NCI-H748 (cell line): ENCODE measurements around the gene WDSUB1.

Experiments used
- DNase-seq: peaks from one replicate; lab custom pipeline; 2025; ENCODE audit not compliant: unreplicated experiment; lab: John Stamatoyannopoulos, UW

Gene WDSUB1, protein sequence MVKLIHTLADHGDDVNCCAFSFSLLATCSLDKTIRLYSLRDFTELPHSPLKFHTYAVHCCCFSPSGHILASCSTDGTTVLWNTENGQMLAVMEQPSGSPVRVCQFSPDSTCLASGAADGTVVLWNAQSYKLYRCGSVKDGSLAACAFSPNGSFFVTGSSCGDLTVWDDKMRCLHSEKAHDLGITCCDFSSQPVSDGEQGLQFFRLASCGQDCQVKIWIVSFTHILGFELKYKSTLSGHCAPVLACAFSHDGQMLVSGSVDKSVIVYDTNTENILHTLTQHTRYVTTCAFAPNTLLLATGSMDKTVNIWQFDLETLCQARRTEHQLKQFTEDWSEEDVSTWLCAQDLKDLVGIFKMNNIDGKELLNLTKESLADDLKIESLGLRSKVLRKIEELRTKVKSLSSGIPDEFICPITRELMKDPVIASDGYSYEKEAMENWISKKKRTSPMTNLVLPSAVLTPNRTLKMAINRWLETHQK

DNA sequence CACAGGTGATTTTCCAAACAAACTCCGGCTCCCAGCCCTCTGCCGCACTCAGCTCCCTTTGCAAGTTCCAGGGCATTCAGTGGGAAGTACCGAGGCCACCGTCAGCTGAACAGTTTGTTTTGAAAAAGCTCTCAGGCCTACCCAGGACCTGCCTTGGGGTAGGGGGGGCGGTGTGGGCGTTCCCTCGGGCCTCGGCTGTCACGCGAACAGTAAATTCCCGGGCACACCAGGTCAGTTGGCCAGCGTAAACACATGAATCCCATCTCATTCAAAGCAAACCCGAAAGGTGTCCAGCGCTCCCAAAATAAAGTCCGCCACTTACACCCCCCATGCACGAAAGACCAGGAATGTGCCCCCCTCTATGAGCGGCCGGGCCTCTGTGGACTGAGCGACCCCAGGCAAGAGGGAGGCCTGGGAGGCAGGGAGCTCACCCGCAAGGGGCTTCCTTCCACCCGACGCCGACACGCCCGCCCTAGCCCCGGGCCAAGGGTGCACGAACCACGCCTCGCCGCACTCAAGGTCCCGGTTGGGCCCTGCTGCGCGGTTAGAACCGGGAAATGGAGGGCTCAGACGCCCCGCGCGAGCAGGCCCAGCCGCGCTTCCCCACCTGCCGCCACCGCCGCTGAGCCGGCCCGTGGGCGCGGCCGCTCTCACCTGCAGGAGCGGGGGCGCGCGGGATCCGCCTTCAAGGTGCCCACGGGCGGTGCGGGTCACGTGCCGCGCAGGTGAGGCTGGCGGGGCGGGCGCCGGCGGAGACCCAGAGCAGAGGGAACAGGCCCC, at the start of gene WDSUB1:
TSS of gene WDSUB1 (minus strand) at position 775 of the 780 bp plus-strand sequence. CDS start 3,634 bp downstream, outside the sequence.
- DNase-seq, result peak; percentile 87

DNA sequence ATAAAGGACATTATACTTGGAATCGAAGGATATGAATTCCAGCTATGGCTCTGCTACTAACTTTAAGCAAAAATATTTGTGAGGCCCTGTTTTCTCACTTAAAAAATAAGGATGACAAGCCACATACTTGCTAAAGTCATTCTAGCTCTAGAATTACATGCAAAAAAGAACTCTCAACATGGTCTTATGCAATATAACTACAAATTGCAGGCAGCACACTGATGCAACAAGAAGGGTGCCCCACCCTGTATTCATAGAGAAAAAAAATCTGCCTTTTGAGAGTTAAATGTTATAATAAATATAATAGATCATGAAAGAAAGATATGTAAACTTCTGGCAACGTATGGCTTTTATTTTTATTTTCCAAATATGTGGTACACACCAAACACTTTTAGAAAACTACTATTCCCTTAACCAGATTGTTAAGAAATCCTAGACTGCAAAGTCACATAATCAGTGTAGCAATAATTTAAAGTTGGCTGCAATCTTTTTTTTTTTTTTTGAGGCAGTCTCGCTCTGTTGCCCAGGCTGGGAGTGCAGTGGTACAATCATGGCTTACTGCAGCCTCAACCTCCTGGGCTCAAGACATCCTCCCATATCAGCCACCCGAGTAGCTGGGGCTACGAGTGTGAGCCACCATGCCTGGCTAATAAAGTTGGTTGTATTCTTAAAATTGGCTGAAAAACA, 40.2 kb upstream of the WDSUB1 start:
- no peak for DNase-seq

DNA sequence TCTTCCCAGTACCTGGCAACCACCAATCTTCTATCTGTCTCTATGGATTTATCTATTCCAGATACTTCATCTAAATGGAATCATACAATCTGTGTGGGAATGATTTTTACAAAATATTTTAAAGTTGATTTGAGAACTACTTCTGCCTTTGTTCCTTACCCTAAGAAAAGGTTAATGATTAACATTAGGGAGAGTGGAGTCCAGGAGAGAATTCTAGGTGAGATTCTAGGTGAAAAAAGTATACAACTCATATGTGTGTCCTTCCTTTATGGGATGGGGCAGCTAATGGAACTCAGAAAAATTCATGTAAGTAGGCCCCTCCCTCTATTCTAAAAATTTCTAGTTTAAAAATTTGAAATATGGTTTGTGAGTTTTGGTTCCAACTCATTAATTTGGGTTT, 35.9 kb upstream of the WDSUB1 start:
- no peak for DNase-seq

DNA sequence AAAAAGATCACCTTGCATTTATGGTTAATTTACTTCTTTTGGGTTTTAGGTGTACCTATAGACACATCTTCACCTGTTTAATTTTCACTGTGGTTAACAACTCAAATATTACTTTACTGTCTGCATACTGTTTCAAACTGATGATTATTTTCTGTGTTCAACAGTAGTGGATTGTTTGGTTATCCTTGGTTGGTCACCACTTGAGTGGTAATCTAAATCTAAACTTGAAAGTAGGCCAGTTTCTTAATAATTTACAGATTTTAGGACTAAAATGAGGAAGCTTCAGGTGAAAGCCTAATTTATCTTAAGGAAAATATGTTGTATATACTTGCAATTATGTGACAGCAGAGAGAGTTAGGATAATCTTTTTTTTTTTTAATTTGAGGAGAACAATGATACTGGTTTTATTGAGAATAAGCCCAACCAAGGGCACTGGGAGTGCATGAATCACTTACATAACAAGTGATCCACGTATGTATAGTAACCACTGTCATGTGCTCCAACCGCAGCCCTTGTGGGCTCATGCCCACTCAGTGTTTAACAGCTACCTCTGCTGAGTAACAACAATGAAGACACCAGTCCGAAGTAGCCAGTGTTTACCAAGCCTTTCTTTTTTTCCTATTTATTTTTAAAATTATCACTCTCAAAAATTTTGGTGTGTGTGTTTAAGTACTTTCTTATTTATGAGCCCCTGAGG, 31.0 kb upstream of the WDSUB1 start:
- DNase-seq, result peak; percentile 17

DNA sequence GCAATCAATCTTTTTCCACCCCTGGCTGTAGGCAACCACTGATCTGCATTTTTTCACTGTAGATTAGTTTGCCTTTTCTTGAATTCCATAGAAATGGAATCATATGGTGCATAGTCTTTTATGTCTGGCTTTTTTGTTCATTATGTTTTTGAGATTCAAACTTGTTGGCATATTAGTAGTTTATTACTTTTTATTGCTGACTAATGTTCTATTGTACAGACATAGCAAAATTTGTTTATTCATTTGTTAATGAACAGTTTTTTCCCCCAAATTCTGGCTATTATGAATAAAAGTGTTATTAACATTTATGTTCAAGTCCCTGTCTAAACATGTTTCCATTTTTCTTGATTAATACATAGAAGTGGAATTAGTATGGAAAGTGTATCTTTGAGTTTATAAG, 21.4 kb upstream of the WDSUB1 start:
- no peak for DNase-seq

DNA sequence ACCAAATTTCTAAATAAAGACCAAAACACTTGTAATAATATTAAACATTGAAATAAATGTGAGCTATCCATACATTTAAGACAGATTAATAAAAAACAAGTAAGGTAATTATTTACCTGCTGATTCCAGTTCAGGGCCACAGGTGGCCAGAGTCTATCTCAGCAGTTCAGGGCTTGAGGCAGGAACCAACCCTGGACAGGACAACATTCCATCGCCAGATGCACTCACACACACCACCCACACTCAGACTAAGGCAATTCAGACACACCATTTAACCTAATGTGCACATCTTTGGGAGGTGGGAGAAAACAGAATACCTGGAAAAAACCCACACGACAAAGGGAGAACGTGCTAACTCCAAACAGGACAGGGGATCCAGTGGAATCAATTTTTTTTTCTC, 14.1 kb upstream of the WDSUB1 start:
- no peak for DNase-seq

DNA sequence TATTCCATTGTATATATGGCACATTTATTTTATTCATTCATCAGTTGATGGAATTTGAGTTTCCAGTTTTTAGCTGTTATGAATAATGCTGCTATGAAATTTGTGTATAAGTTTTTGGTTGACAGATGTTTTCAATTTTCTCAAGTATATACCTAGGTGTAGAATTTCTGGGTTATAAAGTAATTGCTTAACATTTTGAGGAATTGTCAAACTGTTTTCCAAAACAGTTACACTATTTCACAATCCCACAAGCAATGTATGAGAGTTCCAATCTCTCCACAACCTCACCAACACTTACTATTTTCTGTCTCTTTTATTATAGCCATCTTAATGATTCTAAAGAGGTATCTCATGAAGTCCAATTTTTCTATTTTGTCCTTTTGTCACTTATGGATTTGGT, 12.5 kb upstream of the WDSUB1 start:
- DNase-seq, result no peak

DNA sequence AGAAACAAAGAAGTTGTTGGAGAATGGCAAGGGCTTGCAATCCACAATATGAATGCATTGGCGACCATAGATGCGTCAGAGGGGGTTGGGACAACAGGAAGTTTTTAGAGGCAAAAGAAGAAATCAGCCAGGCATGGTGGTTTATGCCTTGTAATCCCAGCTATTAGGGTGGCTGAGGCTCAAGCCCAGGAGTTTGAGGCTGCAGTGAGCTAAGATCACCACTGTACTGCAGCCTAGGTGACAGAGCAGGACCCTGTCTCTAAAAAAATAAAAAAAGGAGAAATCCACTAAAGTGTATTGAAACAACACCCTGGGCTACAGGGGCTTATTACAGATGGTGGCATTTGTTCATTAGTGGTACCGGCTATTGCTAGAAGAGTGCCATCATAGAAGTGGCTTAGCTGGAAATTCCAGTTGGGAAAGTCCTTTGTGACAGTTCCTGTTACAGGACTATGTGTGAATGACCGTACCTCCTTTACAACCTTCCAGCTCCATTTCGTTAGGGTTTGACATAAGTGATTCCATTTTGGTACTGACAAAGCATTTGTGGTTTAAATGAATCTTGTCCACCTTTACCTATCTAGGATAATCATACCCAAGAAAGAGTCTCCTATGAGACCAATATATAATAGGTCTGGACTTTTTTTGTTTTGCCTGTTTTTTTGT, 10.7 kb upstream of the WDSUB1 start:
- peak; percentile 63 for DNase-seq

DNA sequence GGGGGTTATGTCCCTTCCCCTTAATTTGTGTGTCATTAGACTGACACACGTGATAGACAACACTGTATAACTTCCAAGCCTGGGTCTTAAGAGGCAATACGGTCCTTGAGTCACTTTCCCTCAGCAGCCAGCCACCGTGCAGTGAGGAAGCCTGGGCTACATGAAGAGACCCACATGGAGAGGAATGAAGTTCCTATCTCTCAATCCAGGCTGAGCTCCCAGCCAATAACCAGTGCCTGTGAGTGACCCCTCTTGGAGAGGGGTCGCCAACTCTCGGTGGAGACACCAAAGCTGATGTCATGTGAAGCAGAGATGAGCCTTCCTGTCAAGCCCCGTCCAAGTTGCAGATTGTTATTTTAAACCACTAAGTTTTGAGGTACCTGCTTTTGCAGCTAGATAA, 5.7 kb upstream of the WDSUB1 start:
- DNase-seq, result no peak

DNA sequence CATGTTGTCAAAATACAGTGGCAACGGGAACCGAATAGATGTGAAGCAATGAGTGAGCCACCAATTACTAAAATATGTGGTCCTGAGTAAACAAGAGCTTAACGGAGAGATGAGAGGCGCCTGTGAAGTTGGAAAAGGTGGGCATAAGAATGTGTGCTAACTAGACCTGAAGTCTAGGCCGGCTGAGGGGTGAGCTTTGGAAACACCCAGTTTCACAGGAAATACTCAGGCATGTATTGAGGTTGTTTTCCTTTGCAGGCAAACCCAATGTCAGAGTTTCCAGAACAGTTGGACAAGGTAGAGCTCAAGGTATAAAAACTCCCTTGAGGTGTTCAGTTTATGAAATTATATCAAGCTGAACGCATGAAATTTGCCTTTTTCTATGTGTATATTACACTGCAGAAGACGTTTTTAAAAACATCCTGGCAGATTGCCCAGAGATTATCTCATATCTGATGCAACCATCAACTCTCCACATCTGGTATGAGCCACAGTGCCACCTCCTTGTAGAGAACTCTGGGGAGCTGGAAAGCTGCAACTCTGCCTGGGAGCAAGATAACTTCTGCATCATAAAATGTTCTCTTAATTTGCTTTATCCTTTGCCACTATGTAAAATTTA, 3.9 kb upstream of the WDSUB1 start:
- DNase-seq, result peak; percentile 66

DNA sequence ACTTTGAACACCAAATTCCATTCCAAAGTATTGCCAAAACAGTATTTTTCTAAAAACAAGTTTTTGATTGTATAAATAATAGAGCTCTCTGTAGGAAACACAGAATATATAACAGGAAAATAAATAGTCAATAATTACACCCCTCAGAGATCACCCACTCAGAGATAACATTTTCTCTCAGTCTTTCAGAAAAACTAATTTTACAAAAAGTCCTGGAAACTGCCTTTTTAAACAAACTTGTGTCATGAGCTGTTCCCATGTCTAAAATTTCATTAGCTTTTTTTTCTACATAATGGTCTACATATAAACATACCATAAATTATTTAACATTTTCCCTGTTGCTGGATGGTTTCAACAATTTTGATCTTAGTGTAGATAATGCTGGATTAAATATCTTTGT, 1.2 kb upstream of the WDSUB1 start:
- DNase-seq, result no peak

DNA sequence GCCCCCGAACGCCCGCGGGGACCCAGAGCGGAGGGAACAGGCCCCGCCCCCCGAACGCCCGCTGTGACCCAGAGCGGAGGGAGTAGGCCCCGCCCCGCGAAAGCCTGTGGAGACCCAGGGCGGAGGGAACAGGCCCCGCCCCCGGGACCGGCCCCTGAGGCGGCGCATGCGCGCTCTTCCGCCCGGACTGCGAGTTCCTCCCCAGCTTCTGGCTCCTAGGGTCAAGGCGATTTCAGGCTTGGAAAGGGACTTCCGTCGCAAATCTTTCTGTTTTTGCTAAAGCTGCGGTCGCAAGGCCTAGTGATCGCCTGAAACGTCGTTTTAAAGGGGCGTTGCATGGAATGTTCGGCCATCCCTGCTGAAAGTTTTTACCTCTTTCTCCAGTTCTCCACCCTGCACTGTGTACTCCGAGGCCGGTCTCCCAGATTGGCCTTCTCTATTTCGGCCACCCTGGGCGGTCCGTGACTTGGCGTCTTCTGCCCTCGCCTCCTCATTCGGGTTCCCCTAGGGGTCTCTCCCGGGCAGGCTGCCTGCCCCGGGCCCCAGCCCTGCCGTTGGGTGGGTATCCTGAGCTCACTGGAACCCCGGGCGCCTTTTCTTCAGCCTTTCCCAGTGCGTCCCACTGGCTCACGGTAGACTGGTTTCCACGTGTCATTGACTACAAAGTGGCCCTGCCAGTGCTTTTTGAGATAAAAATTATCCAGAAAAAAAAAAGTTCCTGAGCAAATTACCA, 372 bp upstream of the WDSUB1 start:
- peak; percentile 97 for DNase-seq

DNA sequence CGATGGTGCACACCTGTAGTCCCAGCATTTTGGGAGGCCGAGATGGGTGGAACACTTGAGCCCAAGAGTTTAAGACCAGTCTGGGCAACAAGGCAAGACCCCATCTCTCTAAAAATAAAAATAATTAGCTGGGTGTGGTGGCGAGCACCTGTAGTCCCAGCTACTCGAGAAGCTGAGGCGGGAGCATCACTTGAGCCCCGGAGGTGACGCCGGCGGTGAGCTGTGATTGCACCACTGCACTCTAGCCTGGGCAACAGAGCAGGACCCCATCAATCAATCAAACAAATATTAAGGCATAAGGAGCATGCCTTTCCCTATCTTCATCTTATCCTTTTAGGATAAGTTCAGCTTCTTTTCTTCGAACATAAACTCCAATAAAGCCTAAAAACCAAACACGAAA, 1.1 kb downstream of the WDSUB1 start:
- peak; percentile 36 for DNase-seq

DNA sequence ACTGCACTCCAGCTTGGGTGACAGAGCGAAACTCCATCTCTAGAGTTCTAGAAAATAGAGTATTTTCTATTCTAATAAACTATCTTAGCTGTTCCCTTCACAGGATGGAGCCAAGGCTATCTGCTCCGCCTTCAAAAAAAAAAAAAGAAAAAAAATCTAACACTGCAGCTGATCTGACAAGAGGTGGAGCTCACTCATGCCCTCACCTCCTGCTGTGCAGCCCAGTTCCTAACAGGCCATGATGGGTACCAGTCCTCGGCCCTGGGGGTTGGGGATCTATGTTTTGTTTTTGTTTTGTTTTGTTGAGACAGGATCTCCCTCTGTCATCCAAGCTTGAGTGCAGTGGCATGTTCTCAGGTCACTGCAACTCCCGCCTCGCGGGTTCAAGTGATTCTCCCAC, 3.0 kb downstream of the WDSUB1 start:
- DNase-seq, result no peak

DNA sequence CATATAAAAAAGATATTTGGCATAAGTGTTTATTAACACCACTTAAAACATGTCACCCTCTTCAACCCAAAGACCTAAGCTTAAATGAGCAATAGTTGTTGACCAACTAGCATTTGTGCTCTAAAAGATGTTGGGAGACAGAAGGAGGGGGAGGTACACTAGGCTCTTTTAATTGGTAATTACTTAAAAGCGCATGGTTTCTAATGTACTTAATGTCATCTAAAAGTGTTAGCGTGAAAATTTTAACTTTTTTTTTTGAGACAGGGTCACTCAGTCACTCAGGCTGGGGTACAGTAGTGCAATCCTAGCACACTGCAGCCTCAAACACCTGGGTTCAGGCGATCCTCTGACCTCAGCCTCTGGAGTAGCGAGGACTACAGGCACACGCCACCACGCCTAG, 5.5 kb downstream of the WDSUB1 start:
- no peak for DNase-seq

DNA sequence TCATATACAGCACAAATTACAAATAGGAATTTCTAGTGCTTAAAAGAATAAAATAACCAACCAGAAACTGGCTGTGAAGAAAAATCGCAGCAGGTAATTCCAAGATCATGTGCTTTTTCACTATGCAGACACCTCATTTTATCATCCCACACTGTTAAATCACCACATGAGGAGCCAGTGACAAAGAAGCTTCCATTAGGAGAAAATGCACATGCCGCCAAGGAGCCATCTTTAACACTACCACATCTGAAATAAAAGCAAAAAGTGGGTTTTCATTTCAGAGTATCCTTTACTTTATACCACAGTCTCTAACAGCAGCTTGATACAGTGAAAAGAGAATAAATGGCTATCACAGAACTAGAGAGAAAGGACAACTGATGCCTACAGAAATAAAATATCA, 6.8 kb downstream of the WDSUB1 start:
- DNase-seq, result no peak

DNA sequence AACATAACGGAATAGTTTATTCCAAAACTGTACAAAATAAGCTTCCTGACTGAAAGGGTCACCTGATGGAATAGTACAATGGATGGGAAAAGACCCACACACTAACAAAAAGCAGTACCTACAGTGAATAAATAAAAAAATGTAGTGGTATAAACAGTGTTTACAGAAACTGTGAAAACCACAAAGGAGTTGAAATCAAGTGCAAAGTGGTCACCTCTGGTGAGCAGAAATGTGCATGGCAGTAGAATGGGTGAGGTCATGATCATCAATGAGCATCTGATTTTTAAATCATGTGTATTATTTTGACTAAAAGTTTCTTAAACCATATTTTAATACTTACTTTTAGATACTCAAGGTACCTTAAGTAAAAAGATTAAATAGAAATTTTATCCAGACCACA, 11.4 kb downstream of the WDSUB1 start:
- no peak for DNase-seq

DNA sequence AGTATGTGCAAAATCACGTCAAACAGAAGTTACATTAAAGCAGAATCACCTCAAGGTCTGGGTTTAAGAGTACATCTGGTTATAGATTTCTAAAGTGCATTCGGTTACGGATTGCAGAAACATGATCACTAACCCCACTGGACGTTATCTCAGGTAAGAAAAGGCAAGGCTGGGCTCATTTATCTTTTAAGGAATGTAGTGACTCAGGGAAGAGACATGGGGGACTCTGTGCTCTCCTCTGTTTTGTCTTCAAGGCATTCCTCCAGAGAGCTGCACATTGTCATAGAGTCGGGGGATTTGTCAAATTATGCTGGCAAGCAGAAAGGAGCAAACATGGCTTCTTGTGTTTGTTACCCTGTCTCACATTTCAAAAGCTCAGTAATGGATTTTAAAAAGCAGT, 14.3 kb downstream of the WDSUB1 start:
- no peak for DNase-seq

DNA sequence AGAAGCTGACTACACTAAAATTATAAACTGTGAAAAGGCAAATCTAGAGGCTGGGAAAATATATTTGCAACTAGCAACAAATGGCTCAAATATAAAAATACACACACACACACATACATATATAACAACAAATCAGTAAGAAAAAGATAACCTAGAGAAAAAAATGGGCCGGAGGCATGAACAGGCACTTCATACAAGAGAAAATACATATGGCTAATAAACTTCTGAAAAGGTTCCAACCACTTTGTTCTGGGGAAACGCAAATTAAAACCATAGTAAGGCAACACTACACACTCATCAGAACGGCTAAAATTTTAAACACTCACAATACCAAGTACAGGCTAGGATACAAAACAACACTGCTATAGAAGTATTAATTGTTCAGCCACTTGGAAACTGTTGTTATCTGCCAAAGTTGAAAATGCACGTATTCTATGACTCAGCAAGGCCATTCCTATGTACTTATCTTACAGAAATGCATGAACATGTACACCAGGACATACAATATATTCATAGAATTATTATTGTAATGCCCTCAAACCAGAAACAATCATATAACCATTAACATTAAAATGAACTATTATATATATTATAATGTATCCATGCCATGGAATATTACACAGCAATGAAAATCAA, 15.6 kb downstream of the WDSUB1 start:
- no peak for DNase-seq
